Activated CD8-positive, alpha-beta memory T cell treated with anti-CD3 and anti-CD28 coated beads, Interleukin-2, amount 10 ng/mL, durations not matched to agents 7 days and 5 days (primary cell): ENCODE data around the gene GRID2. TPM values are rescaled to one million over a fixed set of nuclear protein-coding genes. Genes with fewer than 3 reads are reported as not detected.
"Not testable (repeated sequence)": the region's sequence is repeated elsewhere in the genome, so short reads cannot be mapped to it uniquely, and the experiment has no call there.

ENCODE experiments used
- ATAC-seq: fragments of 150-1000 bp; cut with Tn5 transposase; one replicate; pipeline ENCODE4 v1.10.0; 2021; ENCODE audit warnings: moderate library complexity
- CTCF ChIA-PET: fragments of 350-600 bp; sonication (Branson Sonifier 250); formaldehyde crosslinking; loops from one replicate; lab custom pipeline; 2021; ENCODE audit warnings: antibody characterized with exemption; lab: Charles Lee
- DNase-seq: peaks from one replicate; pipeline ENCODE4 v3.0.0-alpha.2; 2020
- H3K27ac Mint-ChIP-seq: one replicate; pipeline ENCODE4 v1.8.0; 2021; ENCODE audit warnings: mild to moderate bottlenecking, mixed read lengths
- H3K27me3 Mint-ChIP-seq: one replicate; pipeline ENCODE4 v1.8.0; 2021; ENCODE audit warnings: mixed read lengths
- H3K36me3 Mint-ChIP-seq: one replicate; pipeline ENCODE4 v1.8.0; 2021; ENCODE audit warnings: mild to moderate bottlenecking, mixed read lengths
- H3K4me1 Mint-ChIP-seq: one replicate; pipeline ENCODE4 v1.8.0; 2021; ENCODE audit warnings: mixed read lengths
- H3K4me3 Mint-ChIP-seq: one replicate; pipeline ENCODE4 v1.8.0; 2021; ENCODE audit warnings: mild to moderate bottlenecking, moderate library complexity, mixed read lengths
- H3K9me3 Mint-ChIP-seq: one replicate; pipeline ENCODE4 v1.8.0; 2022; ENCODE audit warnings: low read depth, mixed read lengths
- total RNA-seq, 2 experiments: library from RNA; stranded (reverse); gene quantifications; one replicate each; pipeline ENCODE4 v1.2.3, GENCODE V29; 2021

Gene GRID2
- total RNA-seq, 2 experiments from 2014 or later, result not detected

DNA sequence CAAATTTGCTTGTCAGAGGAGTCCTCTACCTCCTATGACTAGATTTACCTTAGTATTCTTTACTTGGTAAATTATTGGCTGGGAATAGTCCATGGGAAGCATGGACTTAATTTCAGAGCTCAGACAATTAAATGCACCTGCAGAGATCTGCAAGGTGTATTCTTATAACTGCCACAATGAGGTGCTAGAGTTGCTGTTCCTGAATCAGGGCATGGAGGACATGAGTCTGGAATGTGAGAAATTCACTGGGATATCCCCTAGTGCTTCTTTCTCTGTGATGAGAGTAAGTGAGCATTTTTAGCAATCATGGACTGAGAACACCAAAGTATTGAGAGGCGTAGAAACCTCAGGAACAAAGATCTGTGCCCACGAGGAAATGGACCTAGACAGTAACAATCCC lies 32.9 kb upstream of the GRID2 start:
- ATAC-seq (no peak), DNase-seq (no peak)
- CTCF ChIA-PET, result no interaction called here
- Mint-ChIP-seq H3K27ac (no peak overlapping the region), H3K36me3 (no peaks in the 10 kb centered on the region), H3K27me3 (no peaks in the 10 kb centered on the region), H3K4me3 (no peak overlapping the region), H3K4me1 (no peaks in the 10 kb centered on the region), H3K9me3 (no peaks in the 10 kb centered on the region)

GRCh38 chr4:92271551-92271950 lies 32.2 kb upstream of the GRID2 start:
- H3K4me3 Mint-ChIP-seq, H3K27me3 Mint-ChIP-seq, DNase-seq, H3K9me3 Mint-ChIP-seq, H3K4me1 Mint-ChIP-seq, ATAC-seq, H3K36me3 Mint-ChIP-seq, CTCF ChIA-PET, H3K27ac Mint-ChIP-seq: not testable (repeated sequence)

GRCh38 chr4:92277057-92277881 lies 26.5 kb upstream of the GRID2 start:
- CTCF ChIA-PET, H3K9me3 Mint-ChIP-seq, H3K36me3 Mint-ChIP-seq: not testable (repeated sequence)

DNA sequence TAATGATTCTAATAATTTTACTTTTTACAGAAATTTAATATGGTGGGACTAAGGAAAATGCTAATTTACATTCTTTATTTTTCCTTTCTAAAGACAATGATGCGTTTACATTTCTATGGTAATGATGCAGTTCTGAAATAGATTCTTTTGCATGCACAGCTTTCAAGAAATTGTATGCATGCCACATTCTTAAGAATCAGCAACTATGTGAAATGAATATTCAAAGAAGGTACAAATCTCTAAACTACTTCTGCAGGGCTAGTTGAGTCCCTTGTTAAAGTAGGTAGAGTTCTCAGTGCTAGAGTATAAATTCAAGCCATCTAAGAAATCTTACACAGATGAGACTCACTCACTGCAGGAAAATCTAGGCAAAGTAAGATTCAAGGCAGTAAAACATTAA lies 24.5 kb upstream of the GRID2 start:
- DNase-seq (no peak), ATAC-seq (no peak)
- H3K36me3 Mint-ChIP-seq, result no peaks in the 10 kb centered on the region
- no peaks in the 10 kb centered on the region for H3K4me1 Mint-ChIP-seq
- no peaks in the 10 kb centered on the region for H3K9me3 Mint-ChIP-seq
- CTCF ChIA-PET, result no interaction called here
- no peak overlapping the region for H3K27ac Mint-ChIP-seq
- no peak overlapping the region for H3K4me3 Mint-ChIP-seq
- no peaks in the 10 kb centered on the region for H3K27me3 Mint-ChIP-seq

More at GRCh38 chr4:92277057-92277881, 26.5 kb upstream of the GRID2 start:
- not testable (repeated sequence) for H3K27me3 Mint-ChIP-seq, H3K4me1 Mint-ChIP-seq, DNase-seq, ATAC-seq, H3K4me3 Mint-ChIP-seq, H3K27ac Mint-ChIP-seq

DNA sequence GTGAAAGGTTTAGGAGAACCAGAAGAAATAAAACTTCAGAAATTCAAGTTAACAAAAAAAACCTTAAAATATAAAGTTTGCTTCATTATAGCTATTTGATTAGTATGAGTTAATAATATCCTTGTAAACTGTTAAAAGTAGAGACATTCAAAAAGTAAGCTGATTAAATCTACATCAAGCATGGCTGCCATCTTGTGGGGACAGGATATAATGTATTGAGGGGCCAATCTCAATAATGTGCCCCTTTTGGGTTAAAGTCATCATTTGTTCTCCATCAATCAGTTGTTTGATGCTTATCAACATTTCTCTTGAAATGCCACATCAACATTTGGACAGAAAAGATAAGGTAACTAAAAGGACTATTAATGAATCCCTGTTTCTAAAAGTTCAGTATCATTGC lies 4.6 kb upstream of the GRID2 start:
- no peak for DNase-seq
- ATAC-seq, result no peak
- H3K27ac Mint-ChIP-seq, result no peak overlapping the region
- H3K4me3 Mint-ChIP-seq, result no peak overlapping the region
- no peaks in the 10 kb centered on the region for H3K9me3 Mint-ChIP-seq
- H3K27me3 Mint-ChIP-seq, result peaks cover 16% of the 10 kb centered on the region
- no peaks in the 10 kb centered on the region for H3K36me3 Mint-ChIP-seq
- CTCF ChIA-PET, result no interaction called here
- no peaks in the 10 kb centered on the region for H3K4me1 Mint-ChIP-seq

DNA sequence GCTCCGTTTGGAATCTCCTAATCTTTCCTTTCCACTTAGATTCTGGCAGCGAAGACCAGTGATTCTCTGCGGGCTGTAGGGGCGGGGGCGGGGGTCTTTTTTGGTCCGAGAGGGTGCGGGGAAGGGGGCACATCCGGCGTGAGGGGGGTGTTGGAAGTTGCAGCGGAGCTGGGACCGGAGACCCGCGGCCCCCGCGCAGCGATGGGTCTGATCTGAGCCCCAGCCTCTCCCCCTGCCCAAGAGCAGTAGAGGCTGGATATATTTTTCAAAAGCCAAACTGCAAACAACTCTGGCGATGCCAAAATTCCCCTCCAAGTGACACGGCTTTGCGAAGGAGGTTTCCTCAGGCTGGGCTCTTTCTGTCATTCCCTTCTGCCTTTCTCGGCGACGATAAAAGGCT lies 355 bp downstream of the GRID2 start:
- H3K4me3 Mint-ChIP-seq, result no peak overlapping the region
- peaks cover 6% of the 10 kb centered on the region for H3K36me3 Mint-ChIP-seq
- CTCF ChIA-PET, result no interaction called here
- H3K9me3 Mint-ChIP-seq, result no peaks in the 10 kb centered on the region
- no peak overlapping the region for H3K27ac Mint-ChIP-seq
- H3K27me3 Mint-ChIP-seq, result peaks cover 35% of the 10 kb centered on the region
- DNase-seq (no peak), ATAC-seq (no peak)
- no peaks in the 10 kb centered on the region for H3K4me1 Mint-ChIP-seq

DNA sequence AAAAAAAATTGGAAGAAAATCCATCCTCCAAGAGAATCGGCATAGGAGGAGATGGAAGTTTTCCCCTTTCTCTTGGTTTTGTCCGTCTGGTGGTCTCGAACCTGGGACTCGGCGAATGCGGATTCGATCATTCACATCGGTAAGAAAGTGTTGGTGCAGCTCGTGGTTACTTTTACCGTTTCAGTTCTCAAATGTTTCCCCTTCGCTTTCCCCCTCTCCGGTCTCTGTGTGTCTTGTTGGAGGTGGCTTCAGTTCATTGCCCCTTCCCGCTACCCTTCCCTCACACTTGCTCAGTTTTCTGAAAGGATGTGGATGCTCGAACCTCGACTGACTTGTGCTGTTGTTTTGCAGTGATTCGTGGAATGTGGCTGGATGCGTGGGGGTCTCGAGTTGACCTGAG lies 840 bp downstream of the GRID2 start:
- Mint-ChIP-seq H3K27me3 (peaks cover 35% of the 10 kb centered on the region), H3K9me3 (no peaks in the 10 kb centered on the region), H3K4me3 (no peak overlapping the region), H3K27ac (peak overlapping the region; percentile 41), H3K4me1 (no peaks in the 10 kb centered on the region), H3K36me3 (peaks cover 6% of the 10 kb centered on the region)
- DNase-seq, result no peak
- ATAC-seq, result no peak
- CTCF ChIA-PET, result no interaction called here

- Mint-ChIP-seq H3K9me3 (no peaks in the 10 kb centered on the region), H3K36me3 (peaks cover 6% of the 10 kb centered on the region), H3K4me1 (no peaks in the 10 kb centered on the region), H3K27me3 (peaks cover 35% of the 10 kb centered on the region), H3K4me3 (no peak overlapping the region), H3K27ac (no peak overlapping the region)
- CTCF ChIA-PET, result no interaction called here
- ATAC-seq (no peak), DNase-seq (no peak)
These were observed 1.5 kb downstream of the GRID2 start for GRCh38 chr4:92305148-92305877.

GRCh38 chr4:92305878-92306520 lies 2.2 kb downstream of the GRID2 start:
- DNase-seq (no peak), ATAC-seq (no peak)
- Mint-ChIP-seq H3K4me3 (no peak overlapping the region), H3K27me3 (peaks cover 35% of the 10 kb centered on the region), H3K9me3 (no peaks in the 10 kb centered on the region), H3K27ac (no peak overlapping the region), H3K4me1 (no peaks in the 10 kb centered on the region), H3K36me3 (peaks cover 6% of the 10 kb centered on the region)
- CTCF ChIA-PET, result no interaction called here

DNA sequence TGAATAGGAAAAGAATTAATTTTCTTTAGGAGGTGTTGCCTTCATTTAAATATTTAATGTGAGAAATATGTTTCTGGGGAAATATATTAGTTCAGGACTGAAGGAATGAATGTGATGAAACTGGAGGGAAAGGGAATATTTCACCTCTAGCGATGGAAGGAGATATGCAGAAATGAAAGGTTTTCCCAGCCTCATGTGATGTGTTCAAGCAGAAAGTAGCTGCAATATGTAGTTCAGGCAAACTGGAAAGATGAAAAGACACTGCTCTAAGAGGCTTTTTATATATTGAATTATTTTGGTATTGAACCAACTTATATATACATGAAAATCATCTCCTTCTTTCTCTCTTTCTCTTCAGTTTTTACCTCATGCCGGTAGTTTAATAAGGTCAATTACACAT lies 3.4 kb downstream of the GRID2 start:
- no peaks in the 10 kb centered on the region for H3K9me3 Mint-ChIP-seq
- peaks cover 35% of the 10 kb centered on the region for H3K27me3 Mint-ChIP-seq
- ATAC-seq, result no peak
- H3K4me1 Mint-ChIP-seq, result no peaks in the 10 kb centered on the region
- peaks cover 6% of the 10 kb centered on the region for H3K36me3 Mint-ChIP-seq
- no peak overlapping the region for H3K27ac Mint-ChIP-seq
- H3K4me3 Mint-ChIP-seq, result no peak overlapping the region
- no peak for DNase-seq
- CTCF ChIA-PET, result no interaction called here

DNA sequence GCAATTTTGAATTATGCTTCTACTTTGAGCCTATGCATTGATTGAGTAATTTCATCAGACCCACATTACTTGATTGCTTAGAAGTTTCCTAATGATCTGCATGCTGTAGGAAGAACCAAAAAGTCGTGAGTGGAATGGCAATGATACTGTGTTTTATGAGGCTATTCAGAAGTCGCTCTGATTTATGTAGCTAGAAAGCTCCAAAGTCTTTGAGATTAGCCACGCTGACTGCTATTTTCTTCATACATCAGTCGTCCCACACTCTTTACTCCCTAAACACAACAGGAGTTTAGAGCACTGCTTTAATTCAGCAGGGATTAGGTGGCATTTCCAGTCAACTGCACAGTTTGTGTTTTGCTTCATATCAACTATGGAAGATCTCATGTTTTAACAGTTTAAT lies 4.1 kb downstream of the GRID2 start:
- DNase-seq, result no peak
- ATAC-seq, result no peak
- no peaks in the 10 kb centered on the region for H3K4me1 Mint-ChIP-seq
- no peak overlapping the region for H3K27ac Mint-ChIP-seq
- CTCF ChIA-PET, result no interaction called here
- no peaks in the 10 kb centered on the region for H3K9me3 Mint-ChIP-seq
- H3K4me3 Mint-ChIP-seq, result no peak overlapping the region
- H3K27me3 Mint-ChIP-seq, result peaks cover 29% of the 10 kb centered on the region
- H3K36me3 Mint-ChIP-seq, result peaks cover 6% of the 10 kb centered on the region

DNA sequence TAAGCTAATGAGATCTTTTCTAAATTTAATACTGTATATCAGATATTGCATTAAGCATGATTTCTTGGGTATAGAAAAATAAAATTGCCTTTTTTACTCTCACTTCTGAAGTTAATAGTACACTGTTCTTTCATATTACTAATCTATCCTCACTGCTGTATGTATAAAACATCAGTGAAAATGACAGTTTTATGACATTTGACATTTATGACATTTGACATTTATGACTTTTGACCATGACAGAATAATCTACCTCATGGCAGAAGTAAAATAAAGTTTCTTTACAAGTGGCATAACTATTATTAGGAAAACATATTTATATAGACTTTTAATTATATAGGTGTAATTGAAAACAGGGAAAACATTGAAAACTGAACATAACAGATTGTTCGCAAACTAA lies 13.3 kb downstream of the GRID2 start:
- Mint-ChIP-seq H3K27me3 (no peaks in the 10 kb centered on the region), H3K27ac (no peak overlapping the region), H3K4me3 (no peak overlapping the region), H3K4me1 (no peaks in the 10 kb centered on the region), H3K36me3 (no peaks in the 10 kb centered on the region), H3K9me3 (no peaks in the 10 kb centered on the region)
- CTCF ChIA-PET, result no interaction called here
- DNase-seq (no peak), ATAC-seq (no peak)

DNA sequence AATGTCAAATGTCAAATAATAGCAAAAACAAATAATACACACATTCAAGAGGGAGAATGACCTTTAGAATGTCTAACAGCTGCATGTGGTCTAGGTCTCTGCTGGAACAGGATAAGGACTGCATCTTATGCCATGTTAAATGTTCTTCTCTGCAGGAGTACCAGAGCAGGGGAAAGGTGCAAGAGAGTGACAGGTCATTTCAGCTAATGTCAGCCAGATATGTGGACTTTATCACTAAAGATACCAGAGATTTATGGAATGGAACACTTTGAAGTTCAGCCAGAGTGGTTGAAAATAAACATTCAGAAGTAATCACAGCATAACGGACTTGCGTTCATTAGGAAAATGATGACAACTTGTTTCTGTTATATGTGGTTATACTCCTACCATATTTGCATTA lies 24.3 kb downstream of the GRID2 start:
- H3K4me3 Mint-ChIP-seq, result no peak overlapping the region
- no peak for DNase-seq
- no peaks in the 10 kb centered on the region for H3K27me3 Mint-ChIP-seq
- no peaks in the 10 kb centered on the region for H3K4me1 Mint-ChIP-seq
- CTCF ChIA-PET, result no interaction called here
- H3K9me3 Mint-ChIP-seq, result no peaks in the 10 kb centered on the region
- H3K36me3 Mint-ChIP-seq, result no peaks in the 10 kb centered on the region
- ATAC-seq, result no peak
- H3K27ac Mint-ChIP-seq, result no peak overlapping the region

DNA sequence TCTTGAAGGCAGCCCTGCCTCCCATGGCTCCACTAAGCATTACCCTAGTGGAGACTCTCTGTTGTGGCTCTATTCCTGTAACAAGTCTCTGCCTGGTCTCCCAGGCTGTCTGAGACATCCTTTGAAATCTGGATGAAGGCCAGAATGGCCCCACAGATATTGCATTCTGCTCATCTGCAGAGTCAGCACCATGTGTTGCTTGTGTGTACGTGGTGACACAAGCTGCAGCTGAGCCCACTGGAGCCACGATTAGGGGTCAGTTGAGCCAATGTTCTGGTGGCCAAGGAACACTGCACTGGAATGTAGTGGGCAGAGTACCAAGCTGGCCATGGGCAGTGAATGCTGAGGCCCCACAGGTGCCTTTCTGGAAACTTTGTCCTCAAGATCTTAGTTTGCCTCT lies 29.2 kb downstream of the GRID2 start:
- Mint-ChIP-seq H3K4me1 (no peaks in the 10 kb centered on the region), H3K36me3 (no peaks in the 10 kb centered on the region), H3K27ac (no peak overlapping the region), H3K4me3 (no peak overlapping the region), H3K27me3 (no peaks in the 10 kb centered on the region), H3K9me3 (peaks cover 2% of the 10 kb centered on the region)
- ATAC-seq, result no peak
- no peak for DNase-seq
- CTCF ChIA-PET, result no interaction called here
